H1 (cell line): ENCODE data around the gene CTBP2. TPM values are rescaled to one million over a fixed set of nuclear protein-coding genes. Genes with fewer than 3 reads are reported as not detected.

Experiments used
- CTCF ChIA-PET: fragments of 300-600 bp; sonication (Branson Sonifier 250); formaldehyde crosslinking; loops from one replicate; lab custom pipeline; 2021; ENCODE audit not compliant: partially characterized antibody; lab: Charles Lee
- POLR2A ChIA-PET: fragments of 300-600 bp; sonication (Branson Sonifier 250); formaldehyde crosslinking; loops from one replicate; lab custom pipeline; 2021; ENCODE audit warnings: inconsistent platforms; ENCODE audit not compliant: partially characterized antibody; lab: Charles Lee
- DNase-seq, 2 experiments: peaks; one replicate each; pipeline versions ENCODE4 v3.0.0 to v3.0.0-alpha.2; 2010 to 2022; ENCODE audit warnings: low spot score in 2 of 2, low read depth in 1 of 2, mixed read lengths in 1 of 2
- FAIRE-seq: peaks from 2 replicates; lab custom pipeline; 2011; peaks lifted over from hg19 to GRCh38; lab: Jason Lieb, UNC
- H2AFZ ChIP-seq: 2 replicates; pipeline ENCODE4 v1.8.1; 2012; ENCODE audit warnings: low read length, inconsistent platforms
- H2AK5ac ChIP-seq: 2 replicates; pipeline ENCODE4 v1.6.1; 2013; ENCODE audit warnings: low read depth, low read length
- H2BK120ac ChIP-seq: replicated peaks from 2 replicates; pipeline ENCODE3; 2013; ENCODE audit warnings: low read depth, low read length, inconsistent platforms
- H2BK12ac ChIP-seq: 2 replicates; pipeline ENCODE4 v1.6.1; 2013; ENCODE audit warnings: low read depth, low read length
- H2BK15ac ChIP-seq: 2 replicates; pipeline ENCODE4 v1.6.1; 2013; ENCODE audit warnings: low read length
- H2BK20ac ChIP-seq: 2 replicates; pipeline ENCODE4 v1.6.1; 2013; ENCODE audit warnings: low read length
- H2BK5ac ChIP-seq: 2 replicates; pipeline ENCODE4 v1.6.1; 2013; ENCODE audit warnings: low read depth, low read length
- H3K14ac ChIP-seq: 2 replicates; pipeline ENCODE4 v1.6.1; 2013; ENCODE audit warnings: inconsistent platforms; ENCODE audit not compliant: insufficient read length
- H3K18ac ChIP-seq: 2 replicates; pipeline ENCODE4 v1.6.1; 2013; ENCODE audit warnings: low read length; ENCODE audit errors: extremely low read depth
- H3K23ac ChIP-seq: 2 replicates; pipeline ENCODE4 v1.6.1; 2013; ENCODE audit warnings: inconsistent platforms; ENCODE audit not compliant: insufficient read length
- H3K23me2 ChIP-seq: 2 replicates; pipeline ENCODE4 v1.6.1; 2013; ENCODE audit warnings: low read depth, low read length
- H3K27ac ChIP-seq: 2 replicates; pipeline ENCODE4 v1.6.1; 2011; ENCODE audit warnings: low read depth, low read length, inconsistent platforms
- H3K27me3 ChIP-seq, 4 experiments: replicated peaks in 1 of 4; 1 replicate in 1 of 4; 2 replicates in 3 of 4; pipeline versions ENCODE4 v1.6.1 to v1.8.1; 2011 to 2013; ENCODE audit warnings: low read length in 3 of 4, mild to moderate bottlenecking in 3 of 4, inconsistent platforms in 2 of 4, mixed read lengths in 2 of 4, moderate library complexity in 1 of 4; ENCODE audit not compliant: control insufficient read depth in 3 of 4, insufficient read depth in 3 of 4; ENCODE audit errors: extremely low read depth in 1 of 4
- H3K36me3 ChIP-seq, 4 experiments: 2 replicates each; pipeline versions ENCODE4 v1.6.1 to v1.8.1; 2011 to 2013; ENCODE audit warnings: mild to moderate bottlenecking in 4 of 4, low read length in 3 of 4, moderate library complexity in 2 of 4, control low read depth in 1 of 4, inconsistent platforms in 1 of 4; ENCODE audit not compliant: insufficient read depth in 4 of 4, control insufficient read depth in 2 of 4
- H3K4ac ChIP-seq: replicated peaks from 2 replicates; pipeline ENCODE3; 2013; ENCODE audit warnings: low read length, low read depth, mixed read lengths, inconsistent platforms; ENCODE audit not compliant: insufficient read length
- H3K4me1 ChIP-seq, 4 experiments: replicated peaks in 1 of 4; 1 replicate in 1 of 4; 2 replicates in 3 of 4; pipeline versions ENCODE4 v1.6.1 to v1.8.1; 2011 to 2013; ENCODE audit warnings: low read length in 3 of 4, inconsistent platforms in 2 of 4, mixed read lengths in 1 of 4; ENCODE audit not compliant: insufficient read depth in 4 of 4, control insufficient read depth in 3 of 4
- H3K4me2 ChIP-seq, 2 experiments: 2 replicates each; pipeline versions ENCODE4 v1.6.1 to v1.8.1; 2011 to 2013; ENCODE audit warnings: low read depth in 2 of 2, low read length in 2 of 2, control low read depth in 1 of 2, inconsistent platforms in 1 of 2, mild to moderate bottlenecking in 1 of 2; ENCODE audit not compliant: insufficient read depth in 1 of 2
- H3K4me3 ChIP-seq, 4 experiments: fragments of 200-600, 300-600 bp in 1 of 4; sonication (generic), shearing (Covaris generic), sonication (Bioruptor Twin) in 1 of 4; 2 replicates each; pipeline versions ENCODE4 v1.5.1 to v1.8.1; 2011 to 2016; ENCODE audit warnings: low read length in 4 of 4, low read depth in 3 of 4, control low read depth in 2 of 4, inconsistent platforms in 2 of 4, mild to moderate bottlenecking in 2 of 4, mixed read lengths in 1 of 4, moderate library complexity in 1 of 4; ENCODE audit not compliant: insufficient read depth in 2 of 4; ENCODE audit errors: extremely low read depth in 1 of 4
- H3K56ac ChIP-seq: replicated peaks from 2 replicates; pipeline ENCODE3; 2013; ENCODE audit warnings: low read depth, mild to moderate bottlenecking, mixed read lengths, low read length, inconsistent platforms; ENCODE audit not compliant: insufficient read length
- H3K79me1 ChIP-seq: 2 replicates; pipeline ENCODE4 v1.6.1; 2013; ENCODE audit warnings: low read depth, low read length, control low read depth
- H3K79me2 ChIP-seq, 2 experiments: 2 replicates each; pipeline versions ENCODE4 v1.6.1 to v1.8.1; 2012 to 2013; ENCODE audit warnings: low read length in 2 of 2, mild to moderate bottlenecking in 2 of 2, inconsistent platforms in 1 of 2; ENCODE audit not compliant: insufficient read depth in 2 of 2, control insufficient read depth in 1 of 2
- H3K9ac ChIP-seq, 4 experiments: replicated peaks in 1 of 4; 1 replicate in 1 of 4; 2 replicates in 3 of 4; pipeline versions ENCODE4 v1.6.1 to v1.8.1; 2011 to 2013; ENCODE audit warnings: low read depth in 3 of 4, low read length in 3 of 4, control low read depth in 2 of 4, mild to moderate bottlenecking in 2 of 4, moderate library complexity in 2 of 4, inconsistent platforms in 1 of 4; ENCODE audit errors: extremely low read depth in 1 of 4
- H3K9me3 ChIP-seq, 2 experiments: 2 replicates each; pipeline versions ENCODE4 v1.6.1 to v1.8.1; 2012 to 2013; ENCODE audit warnings: mild to moderate bottlenecking in 2 of 2, moderate library complexity in 2 of 2, control low read depth in 1 of 2, inconsistent platforms in 1 of 2, low read depth in 1 of 2, low read length in 1 of 2, mixed read lengths in 1 of 2; ENCODE audit not compliant: insufficient read depth in 2 of 2
- H4K20me1 ChIP-seq, 2 experiments: replicated peaks in 1 of 2; 2 replicates each; pipeline versions ENCODE3 to v1.8.1; 2011 to 2013; ENCODE audit warnings: inconsistent platforms in 2 of 2, low read length in 2 of 2, mild to moderate bottlenecking in 1 of 2; ENCODE audit not compliant: insufficient read depth in 2 of 2, control insufficient read depth in 1 of 2
- H4K5ac ChIP-seq: 2 replicates; pipeline ENCODE4 v1.6.1; 2013; ENCODE audit warnings: low read length, low read depth, mixed read lengths, inconsistent platforms; ENCODE audit not compliant: insufficient read length
- H4K8ac ChIP-seq: 2 replicates; pipeline ENCODE4 v1.8.0; 2013; ENCODE audit warnings: mild to moderate bottlenecking, moderate library complexity, low read length, inconsistent platforms; ENCODE audit not compliant: insufficient read depth; ENCODE audit errors: extremely low read depth
- H4K91ac ChIP-seq: replicated peaks from 2 replicates; pipeline ENCODE3; 2013; ENCODE audit warnings: low read length, mixed read lengths, inconsistent platforms; ENCODE audit not compliant: insufficient read length
- CEBPB ChIP-seq: IDR thresholded peaks from 2 replicates; pipeline ENCODE4 v1.6.1; 2012; ENCODE audit warnings: low read depth, low read length
- EZH2 ChIP-seq: fragments of 200-600 bp; sonication (generic); IDR thresholded peaks from 2 replicates; pipeline ENCODE4 v1.7.1; 2012; ENCODE audit warnings: low read depth, mild to moderate bottlenecking, moderate library complexity, low read length, inconsistent platforms; ENCODE audit not compliant: severe bottlenecking
- HDAC2 ChIP-seq, 2 experiments: fragments of 300-600 bp in 1 of 2; sonication (generic) in 1 of 2; IDR thresholded peaks; 2 replicates each; pipeline ENCODE4 v1.6.1; 2011 to 2012; ENCODE audit warnings: low read depth in 2 of 2, low read length in 2 of 2, mild to moderate bottlenecking in 2 of 2, moderate library complexity in 2 of 2, borderline replicate concordance in 1 of 2, inconsistent platforms in 1 of 2
- HDAC6 ChIP-seq: IDR thresholded peaks from one replicate; pipeline ENCODE4 v1.7.1; 2012; ENCODE audit warnings: low read depth, mild to moderate bottlenecking, inconsistent platforms, low read length, moderate library complexity
- KDM4A ChIP-seq: IDR thresholded peaks from one replicate; pipeline ENCODE4 v1.7.1; 2012; ENCODE audit warnings: low read depth, mild to moderate bottlenecking, moderate library complexity, low read length, inconsistent platforms; ENCODE audit not compliant: severe bottlenecking
- RAD21 ChIP-seq, 2 experiments: IDR thresholded peaks in 1 of 2; conservative IDR thresholded peaks in 1 of 2; 2 replicates each; pipeline ENCODE4 v1.6.1; 2011; ENCODE audit warnings: low read depth in 2 of 2, low read length in 2 of 2, improper control_type of control experiment in 1 of 2, inconsistent platforms in 1 of 2, mild to moderate bottlenecking in 1 of 2, moderate library complexity in 1 of 2
- SP4 ChIP-seq: IDR thresholded peaks from 2 replicates; pipeline ENCODE4 v1.6.1; 2012; ENCODE audit warnings: low read length, inconsistent platforms
- SUZ12 ChIP-seq: fragments of 200-600 bp; sonication (generic); IDR thresholded peaks from 2 replicates; pipeline ENCODE4 v1.6.1; 2012; ENCODE audit warnings: mild to moderate bottlenecking, inconsistent platforms, low read length, moderate library complexity, mixed read lengths
- TEAD4 ChIP-seq: IDR thresholded peaks from 2 replicates; pipeline ENCODE4 v1.6.1; 2012; ENCODE audit warnings: low read depth, low read length, inconsistent platforms, mixed read lengths
- WGBS, 2 experiments: shearing (Covaris generic) in 1 of 2; methylation state at CpG; one replicate each; pipeline versions ENCODE4 v1.1.6 to v1.1.7; 2013 to 2015; ENCODE audit warnings: low lambda C conversion rate in 2 of 2, mixed read lengths in 2 of 2, inconsistent platforms in 1 of 2, low coverage in 1 of 2, missing lambda C conversion rate in 1 of 2; ENCODE audit not compliant: insufficient replicate concordance in 2 of 2, insufficient coverage in 1 of 2, insufficient read length in 1 of 2; ENCODE audit errors: extremely low coverage in 1 of 2, missing lambda C conversion rate in 1 of 2; 5-methylcytosine and 5-hydroxymethylcytosine counted together
- polyA plus RNA-seq, 7 experiments: library from polyadenylated mRNA; depleted of rRNA in 3 of 7; stranded (reverse) in 5 of 7; unstranded in 2 of 7; fragments of >200 nt in 5 of 7; fragments of 200-250 nt in 2 of 7; gene quantifications; 1 replicate in 5 of 7; 2 replicates in 1 of 7; 4 replicates in 1 of 7; pipeline versions ENCODE4 v1.2.1 to v1.2.3, GENCODE V29; 2011 to 2013; ENCODE audit warnings: missing spikeins in 2 of 7, mixed read lengths in 2 of 7
- total RNA-seq: library from RNA; stranded (reverse); fragmentation: NEBNext Ultra II Directional; extraction: Animal tissue kit (Norgen Biotek cat#: 25700); gene quantifications from 2 replicates; pipeline ENCODE4 v1.2.1, GENCODE V29; 2021
- TF ChIP-seq, protein P1 (sequence below): IDR thresholded peaks from 2 replicates; pipeline ENCODE4 v1.6.1; 2012; ENCODE audit warnings: inconsistent platforms

The CTBP2 gene
- total and polyA plus RNA-seq, 2 of the 8 experiments (the other 6 are each of a cell fraction or from before 2014, with no cell fraction given), result 208 to 221 TPM

DNA sequence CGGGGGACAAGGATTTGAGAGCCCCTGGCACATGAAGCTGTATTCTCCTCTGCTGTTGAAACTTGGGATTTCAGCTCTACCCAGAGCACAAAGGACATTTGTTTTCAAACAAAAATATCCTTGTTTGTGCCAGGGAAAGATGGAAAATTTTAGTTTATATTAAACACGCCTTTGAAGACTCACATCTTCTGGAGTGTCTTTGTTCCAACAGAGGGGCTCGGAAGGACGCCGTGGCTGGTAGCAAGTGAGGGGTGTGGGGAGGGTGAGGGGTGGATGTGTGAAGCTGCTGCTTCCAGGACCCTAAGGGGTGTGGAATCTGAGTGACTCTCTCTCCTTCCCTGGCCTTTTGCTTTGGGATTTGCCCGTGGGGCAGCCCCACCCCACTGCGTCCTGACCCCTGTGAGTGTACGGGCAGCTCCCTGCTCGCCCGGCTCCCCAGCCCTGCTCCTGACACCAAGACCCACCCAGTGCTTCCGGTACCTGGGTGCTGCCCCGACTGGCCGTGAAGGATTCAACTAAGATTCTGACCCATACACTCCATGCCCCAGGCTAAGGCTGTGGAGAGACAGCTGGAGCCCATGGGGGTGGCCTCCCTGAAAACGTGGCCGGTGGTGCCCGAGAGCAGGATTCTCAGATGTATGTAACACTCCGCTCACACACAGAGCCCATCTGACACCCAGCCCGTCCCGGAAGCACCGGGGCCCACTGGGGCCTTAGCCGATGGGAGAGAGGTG, 158.9 kb downstream of the CTBP2 start:
- H2BK15ac ChIP-seq, result no peak overlapping the region
- no peak overlapping the region for H3K18ac ChIP-seq
- FAIRE-seq (no peak), DNase-seq (no peak)
- no peak overlapping the region for H2AFZ ChIP-seq
- no peaks in the 10 kb centered on the region for H3K9me3 ChIP-seq
- ChIA-PET POLR2A (interaction anchor here (2.5 kb wide), 1 partner anchor 9 kb away, joined by 9 read pairs; no protein-coding TSS in a partner anchor), CTCF (interaction anchor here (0.9 to 2.5 kb wide), 8 partner anchors 9 to 59 kb away, joined by 3 to 10 read pairs (median 4); no protein-coding TSS in a partner anchor)
- H3K27me3 ChIP-seq, result no peaks in the 10 kb centered on the region
- no peak overlapping the region for H3K4me2 ChIP-seq
- no peak overlapping the region for H3K23ac ChIP-seq
- peaks cover 0 to 52% of the 10 kb centered on the region in 2 experiments; a peak in 2 of 4 replicates for H3K79me2 ChIP-seq
- peaks cover 0 to 4% (median 0%) of the 10 kb centered on the region in 4 experiments; a peak in 1 of 7 replicates for H3K4me1 ChIP-seq
- 87% methylated on average over 21 of the region's 21 CpGs; no CpG with 5 or more reads in 1 of the 2 experiments for WGBS, 2 experiments
- no peaks in the 10 kb centered on the region for H3K23me2 ChIP-seq
- no peak overlapping the region for H3K27ac ChIP-seq
- no peak overlapping the region for H3K9ac ChIP-seq
- H3K56ac ChIP-seq, result no peak overlapping the region
- no peak overlapping the region for H4K5ac ChIP-seq
- H2BK12ac ChIP-seq, result no peak overlapping the region
- H3K79me1 ChIP-seq, result peaks cover 23% of the 10 kb centered on the region
- no peak overlapping the region for H4K91ac ChIP-seq
- H4K20me1 ChIP-seq, result peaks cover 38 to 46% of the 10 kb centered on the region in 2 experiments
- H2BK120ac ChIP-seq, result no peak overlapping the region
- H3K36me3 ChIP-seq, result peaks cover 33 to 88% (median 55%) of the 10 kb centered on the region in 4 experiments
- H3K4ac ChIP-seq, result no peak overlapping the region
- H2BK5ac ChIP-seq, result no peak overlapping the region
- no peak overlapping the region for H3K4me3 ChIP-seq
- no peak overlapping the region for H2AK5ac ChIP-seq
- no peak overlapping the region; the same call in 1 of the 2 replicates for H4K8ac ChIP-seq
- no peak overlapping the region for H3K14ac ChIP-seq
- H2BK20ac ChIP-seq, result no peak overlapping the region
- TF ChIP-seq HDAC6, result no peak
- TF ChIP-seq, protein P1, sequence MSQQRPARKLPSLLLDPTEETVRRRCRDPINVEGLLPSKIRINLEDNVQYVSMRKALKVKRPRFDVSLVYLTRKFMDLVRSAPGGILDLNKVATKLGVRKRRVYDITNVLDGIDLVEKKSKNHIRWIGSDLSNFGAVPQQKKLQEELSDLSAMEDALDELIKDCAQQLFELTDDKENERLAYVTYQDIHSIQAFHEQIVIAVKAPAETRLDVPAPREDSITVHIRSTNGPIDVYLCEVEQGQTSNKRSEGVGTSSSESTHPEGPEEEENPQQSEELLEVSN, result no peak
- no peak for TF ChIP-seq SP4
- no peak for TF ChIP-seq HDAC2 (IDR thresholded peaks at IDR 0.05; ENCODE audit: borderline replicate concordance in 1 of 2, low read depth in 2 of 2, low read length in 2 of 2)
- TF ChIP-seq CEBPB, result no peak
- TF ChIP-seq SUZ12, result no peak
- no peak for TF ChIP-seq EZH2
- TF ChIP-seq TEAD4, result no peak
- TF ChIP-seq KDM4A, result no peak
- no peak for TF ChIP-seq RAD21 (IDR thresholded peaks at IDR 0.05 in 1 of 2, conservative IDR thresholded peaks at IDR 0.05 in 1 of 2; ENCODE audit: low read depth in 2 of 2, low read length in 2 of 2)
